GM12892 (cell line): ENCODE data around the gene RFX8.

Experiments used
- DNase-seq: peaks from one replicate; pipeline ENCODE4 v3.0.0; 2011; ENCODE audit not compliant: insufficient read length
- FAIRE-seq: peaks from 2 replicates; lab custom pipeline; 2011; peaks lifted over from hg19 to GRCh38; lab: Jason Lieb, UNC
- POLR2A ChIP-seq: IDR thresholded peaks from 2 replicates; pipeline ENCODE4 v1.6.1; 2011; ENCODE audit warnings: low read depth, low read length, control low read depth
- POLR2AphosphoS5 ChIP-seq: IDR thresholded peaks from 2 replicates; pipeline ENCODE4 v1.6.1; 2011; ENCODE audit warnings: low read depth, low read length, control low read depth
- TAF1 ChIP-seq: IDR thresholded peaks from 2 replicates; pipeline ENCODE4 v1.6.1; 2011; ENCODE audit warnings: low read depth, mild to moderate bottlenecking, control low read depth, low read length, borderline replicate concordance

Gene RFX8

GRCh38 chr2:101400506-101401325 is 74.2 kb downstream of the RFX8 start:
- TF ChIP-seq POLR2A (no peak), TAF1 (no peak), POLR2AphosphoS5 (no peak)
- no peak for FAIRE-seq
- DNase-seq, result no peak

GRCh38 chr2:101400048-101400447 is 74.9 kb downstream of the RFX8 start:
- TF ChIP-seq POLR2A, result no peak
- no peak for TF ChIP-seq TAF1
- no peak for TF ChIP-seq POLR2AphosphoS5
- FAIRE-seq, result no peak
- DNase-seq, result no peak

DNA sequence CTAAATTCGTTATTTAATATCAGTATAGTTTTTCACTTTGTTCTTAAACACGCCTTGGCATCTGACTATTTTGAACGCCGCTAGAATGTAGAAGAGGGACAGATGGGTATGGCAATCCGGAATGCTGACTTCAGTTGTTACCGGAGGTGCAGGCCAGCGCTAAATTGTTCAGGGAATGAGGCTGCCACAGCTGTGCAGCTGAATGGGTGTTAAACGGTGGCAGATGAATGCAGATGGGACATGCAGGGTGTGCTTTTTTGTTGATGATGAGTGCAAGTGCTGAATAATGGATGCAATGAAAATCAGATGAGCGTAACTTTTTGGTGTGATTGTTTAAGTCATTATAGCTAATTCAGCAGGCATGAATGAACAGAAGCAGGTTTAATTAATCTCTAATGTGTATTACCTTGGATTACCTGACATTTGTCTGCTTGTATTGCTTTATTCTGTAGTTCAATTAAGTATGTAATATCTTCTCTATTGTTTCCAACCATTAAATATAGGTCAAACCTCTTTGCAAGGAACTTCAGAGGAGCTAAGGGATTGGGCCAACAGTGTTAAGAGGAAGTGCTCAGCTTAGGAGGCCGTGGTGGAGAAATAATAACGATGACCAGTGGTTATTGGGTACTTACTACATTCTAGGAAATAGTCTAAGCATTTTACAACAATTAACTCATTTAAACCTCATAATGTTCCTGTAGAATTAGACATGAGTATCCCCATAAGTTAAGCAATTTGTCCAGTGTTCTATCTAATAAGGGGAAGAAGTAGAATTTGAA is 75.7 kb downstream of the RFX8 start:
- no peak for FAIRE-seq
- DNase-seq, result no peak
- no peak for TF ChIP-seq POLR2A
- TF ChIP-seq TAF1, result no peak
- no peak for TF ChIP-seq POLR2AphosphoS5

DNA sequence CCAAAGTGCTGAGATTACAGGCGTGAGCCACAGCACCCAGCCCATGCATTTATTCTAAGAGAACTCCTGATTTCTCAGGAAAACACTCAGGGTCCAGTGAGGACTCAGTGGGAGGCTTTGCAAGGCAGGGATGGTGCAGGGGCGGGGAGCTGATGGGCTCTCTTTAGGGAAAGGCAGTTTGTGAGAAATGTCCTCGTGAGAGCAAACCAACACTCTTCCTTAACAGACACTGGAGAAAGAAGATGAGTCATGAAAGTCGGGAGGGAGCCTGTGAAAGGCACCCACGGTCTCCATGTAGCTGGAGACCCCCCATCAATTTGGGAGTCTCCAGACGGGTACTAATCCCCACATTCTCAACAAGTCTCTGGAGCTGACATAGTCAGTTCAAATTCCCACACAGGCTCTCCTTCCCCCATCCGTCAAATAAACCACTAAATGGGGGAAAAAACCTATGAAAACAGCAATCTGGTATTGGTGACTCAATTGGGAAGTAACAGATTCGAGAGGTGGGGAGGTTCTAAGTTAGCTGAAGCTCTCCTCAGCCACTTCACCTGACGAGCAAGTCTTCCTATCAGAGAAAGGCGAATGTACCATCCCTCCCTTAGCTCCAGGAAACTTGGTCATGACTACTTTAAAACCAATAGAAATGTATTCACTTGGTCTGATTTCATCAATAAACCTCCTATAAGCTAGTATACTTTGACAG is 76.6 kb downstream of the RFX8 start:
- TF ChIP-seq TAF1 (no peak), POLR2A (no peak), POLR2AphosphoS5 (no peak)
- FAIRE-seq (no peak), DNase-seq (no peak)

DNA sequence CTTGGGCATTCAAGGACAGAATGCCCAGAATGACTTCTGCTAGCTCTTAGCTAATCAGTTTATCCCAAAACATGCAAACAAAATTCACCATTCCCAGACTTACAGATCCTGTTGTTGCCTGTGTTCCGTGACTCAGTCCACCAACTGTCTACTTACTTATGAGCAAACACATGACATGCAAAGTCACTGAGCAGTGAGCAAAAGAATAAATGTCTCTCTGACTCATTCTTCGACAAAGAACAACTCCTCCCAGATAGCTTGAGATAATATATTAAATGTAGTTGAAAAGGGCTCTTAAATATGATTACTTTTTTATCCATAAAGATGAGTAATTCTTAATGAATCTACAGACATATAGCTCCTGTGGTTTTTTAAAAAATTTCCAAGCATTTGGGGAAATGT is 78.6 kb downstream of the RFX8 start:
- DNase-seq (no peak), FAIRE-seq (no peak)
- no peak for TF ChIP-seq POLR2A
- no peak for TF ChIP-seq TAF1
- no peak for TF ChIP-seq POLR2AphosphoS5

DNA sequence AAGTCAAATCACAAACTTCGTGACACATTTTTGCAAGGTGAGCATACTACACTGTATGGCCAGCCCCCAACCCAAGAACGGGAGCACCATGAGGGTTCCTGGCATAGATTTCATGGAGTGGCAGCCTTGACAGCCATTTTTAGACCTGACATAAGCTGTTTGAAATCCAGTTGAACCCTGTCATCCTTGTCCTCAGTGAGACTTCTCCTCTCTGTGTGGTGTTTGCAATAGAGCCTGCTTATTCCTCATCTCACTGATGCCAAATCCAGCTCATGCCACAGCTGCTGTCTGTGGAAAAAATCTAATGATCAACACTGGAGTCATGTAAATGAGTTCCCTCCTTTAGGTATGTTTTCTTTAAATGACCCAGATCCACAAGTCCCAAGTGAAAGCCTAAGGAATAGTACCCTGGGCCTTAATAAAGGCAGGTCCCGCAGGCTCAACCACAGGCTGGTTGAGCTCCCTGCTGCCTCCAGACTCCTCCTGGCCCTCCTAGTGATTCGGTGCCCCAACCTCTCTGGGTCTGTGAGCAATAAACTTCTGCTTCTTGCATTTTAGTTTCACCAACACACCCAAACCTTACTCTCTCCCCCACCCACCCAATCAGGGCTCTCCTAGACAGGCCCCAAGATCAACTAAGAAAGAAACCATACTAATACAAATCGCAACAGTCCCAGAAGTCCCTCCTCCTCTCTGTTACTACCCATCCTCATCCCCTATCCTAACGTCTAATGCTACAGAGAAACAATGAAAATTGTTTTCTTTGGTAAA is 79.2 kb downstream of the RFX8 start:
- TF ChIP-seq POLR2AphosphoS5 (no peak), POLR2A (no peak), TAF1 (no peak)
- DNase-seq (no peak), FAIRE-seq (no peak)

- no peak for TF ChIP-seq POLR2A
- FAIRE-seq (no peak), DNase-seq (no peak)
Measured at GRCh38 chr2:101388232-101388631, 86.7 kb downstream of the RFX8 start.

DNA sequence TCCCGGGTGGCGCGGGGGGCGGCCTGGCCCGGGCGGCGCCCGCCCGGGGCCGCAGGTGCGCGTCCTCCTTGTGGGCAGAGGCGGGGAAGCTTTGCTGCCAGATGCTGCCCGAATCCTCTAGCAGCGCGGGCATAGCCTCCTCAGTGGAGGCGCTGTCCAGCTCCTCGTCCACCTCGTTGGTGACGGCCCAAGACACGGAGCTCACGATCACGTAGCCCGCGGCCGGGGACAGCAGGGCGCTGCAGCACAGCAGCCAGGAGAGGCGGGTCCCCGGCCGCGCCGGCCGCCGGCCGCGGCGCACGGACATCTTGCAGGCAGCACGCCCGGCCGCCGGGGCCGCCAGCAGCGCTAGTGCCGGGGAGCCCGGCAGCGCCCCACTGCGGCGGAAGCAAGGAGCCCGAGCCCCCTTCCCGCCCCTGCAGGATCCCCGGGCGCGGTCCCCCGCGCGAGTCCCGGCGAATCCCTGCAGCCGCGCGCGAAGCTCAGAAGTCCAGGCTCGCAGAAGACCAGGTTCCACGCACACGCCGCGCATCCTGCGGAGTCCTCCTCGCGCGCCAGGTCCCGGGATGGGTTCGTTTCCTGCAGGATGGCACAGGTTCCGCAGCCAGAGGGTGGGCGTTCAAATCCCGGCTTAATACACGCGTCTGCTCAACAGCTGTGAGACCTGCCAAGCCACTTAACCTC is 87.6 kb downstream of the RFX8 start, which contains the start of gene CREG2:
Gene CREG2, minus strand, starts transcription at position 353 of the 684 bp plus-strand sequence. Its CDS starts 46 bp downstream, at position 307.
- FAIRE-seq (no peak), DNase-seq (peak; percentile 22)
- no peak for TF ChIP-seq POLR2A
- TF ChIP-seq TAF1, result no peak
- no peak for TF ChIP-seq POLR2AphosphoS5

GRCh38 chr2:101386599-101387150 is 88.2 kb downstream of the RFX8 start:
- no peak for FAIRE-seq
- TF ChIP-seq POLR2AphosphoS5, result no peak
- no peak for TF ChIP-seq TAF1
- no peak for TF ChIP-seq POLR2A
- DNase-seq, result no peak

DNA sequence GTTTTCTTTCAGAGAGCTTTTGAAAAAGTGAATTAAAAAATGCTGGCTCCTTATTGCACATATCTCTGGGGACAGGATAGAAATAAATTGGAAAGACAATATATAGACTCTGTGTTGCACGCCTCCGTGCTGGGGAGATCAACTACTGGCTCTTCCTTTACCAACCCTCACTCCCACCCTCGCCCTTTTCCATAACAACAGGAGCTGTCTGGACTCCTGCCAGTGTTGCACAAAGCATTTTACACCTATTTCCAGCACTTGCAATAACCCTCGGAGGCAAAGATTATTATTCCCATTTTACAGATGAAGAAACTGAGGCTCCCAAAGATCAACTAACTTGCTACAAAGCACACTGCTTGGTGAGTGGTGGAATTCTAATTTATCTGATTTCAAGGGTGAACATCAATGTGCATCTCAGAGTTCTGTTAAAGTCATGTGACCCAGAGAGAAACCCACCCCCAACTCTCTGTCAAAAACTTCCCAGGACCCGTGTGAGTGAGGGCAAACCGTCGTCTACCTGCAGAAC is 91.8 kb downstream of the RFX8 start:
- no peak for FAIRE-seq
- no peak for TF ChIP-seq POLR2A
- TF ChIP-seq POLR2AphosphoS5, result no peak
- TF ChIP-seq TAF1, result no peak
- no peak for DNase-seq
